HepG2 (cell line): ENCODE measurements around the gene CTCF. TPM values are rescaled to one million over a fixed set of nuclear protein-coding genes. Genes with fewer than 3 reads are reported as not detected.

Experiments
- FOXO4 ChIP-seq: sonication (generic); formaldehyde crosslinking; conservative IDR thresholded peaks from 2 replicates; pipeline ENCODE4 v1.8.1; 2023; ENCODE audit warnings: missing genetic modification reagents
- KIAA2018 ChIP-seq: sonication (generic); formaldehyde crosslinking; IDR thresholded peaks from 2 replicates; pipeline ENCODE4 v1.5.0; 2020; ENCODE audit warnings: mild to moderate bottlenecking, missing genetic modification reagents, borderline replicate concordance
- NR0B2 ChIP-seq: sonication (generic); formaldehyde crosslinking; IDR thresholded peaks from 2 replicates; pipeline ENCODE4 v1.4.0; 2020; ENCODE audit warnings: mild to moderate bottlenecking, missing genetic modification reagents
- RBFOX2 ChIP-seq: fragments of 200-400 bp; formaldehyde crosslinking; IDR thresholded peaks from 2 replicates; pipeline ENCODE4 v1.6.1; 2017; ENCODE audit warnings: low read depth, mild to moderate bottlenecking, low read length
- SPEN ChIP-seq: sonication (generic); formaldehyde crosslinking; IDR thresholded peaks from 2 replicates; pipeline ENCODE4 v1.5.1; 2020; ENCODE audit warnings: low read depth, mild to moderate bottlenecking, missing genetic modification reagents
- SRSF4 ChIP-seq: fragments of 200-400 bp; formaldehyde crosslinking; IDR thresholded peaks from one replicate; pipeline ENCODE4 v1.6.1; 2018; ENCODE audit warnings: mild to moderate bottlenecking, low read depth, low read length, moderate library complexity; ENCODE audit not compliant: poor library complexity, severe bottlenecking
- TAF1 ChIP-seq: sonication (generic); formaldehyde crosslinking; IDR thresholded peaks from 2 replicates; pipeline ENCODE4 v1.4.0; 2020; ENCODE audit warnings: missing genetic modification reagents
- ZNF446 ChIP-seq: sonication (generic); formaldehyde crosslinking; IDR thresholded peaks from 2 replicates; pipeline ENCODE4 v1.5.0; 2020; ENCODE audit warnings: mild to moderate bottlenecking, missing genetic modification reagents
- ZNF569 ChIP-seq: sonication (generic); formaldehyde crosslinking; IDR thresholded peaks from 2 replicates; pipeline ENCODE4 v1.5.0; 2020; ENCODE audit warnings: mild to moderate bottlenecking, missing genetic modification reagents, moderate library complexity, borderline replicate concordance
- polyA plus RNA-seq, 8 experiments: library from polyadenylated mRNA; depleted of rRNA in 3 of 8; stranded (reverse) in 7 of 8; unstranded in 1 of 8; fragments of >200 nt; fragmentation: Illumina TruSeq in 4 of 8; extraction: Trizol in 4 of 8; gene quantifications; 2 replicates each; pipeline versions ENCODE4 v1.2.1 to v1.2.3, GENCODE V29; 2011 to 2016; ENCODE audit warnings: low read depth in 4 of 8, missing spikeins in 1 of 8, mixed read lengths in 1 of 8; ENCODE audit not compliant: insufficient read depth in 1 of 8
- total RNA-seq, 5 experiments: library from RNA; depleted of rRNA; stranded (reverse); fragments of >200 nt; fragmentation: Illumina TruSeq; extraction: Trizol; gene quantifications; 2 replicates each; pipeline ENCODE4 v1.2.3, GENCODE V29; 2016; ENCODE audit warnings: low read depth in 1 of 5
- TF ChIP-seq, protein P1 (sequence below): sonication (generic); formaldehyde crosslinking; IDR thresholded peaks from 2 replicates; pipeline ENCODE4 v1.4.0; 2020; ENCODE audit warnings: missing genetic modification reagents, borderline replicate concordance
- TF ChIP-seq, protein P2 (sequence below): sonication (generic); formaldehyde crosslinking; IDR thresholded peaks from 2 replicates; pipeline ENCODE4 v1.5.0; 2020; ENCODE audit warnings: missing genetic modification reagents

Gene CTCF
- total and polyA plus RNA-seq, 2 of the 13 experiments (the other 11 are each of a cell fraction or from before 2014, with no cell fraction given): 19.5 to 37.5 TPM

GRCh38 chr16:67667817-67668494 lies 105.6 kb downstream of the CTCF start (continued):
- TF ChIP-seq, protein P1, sequence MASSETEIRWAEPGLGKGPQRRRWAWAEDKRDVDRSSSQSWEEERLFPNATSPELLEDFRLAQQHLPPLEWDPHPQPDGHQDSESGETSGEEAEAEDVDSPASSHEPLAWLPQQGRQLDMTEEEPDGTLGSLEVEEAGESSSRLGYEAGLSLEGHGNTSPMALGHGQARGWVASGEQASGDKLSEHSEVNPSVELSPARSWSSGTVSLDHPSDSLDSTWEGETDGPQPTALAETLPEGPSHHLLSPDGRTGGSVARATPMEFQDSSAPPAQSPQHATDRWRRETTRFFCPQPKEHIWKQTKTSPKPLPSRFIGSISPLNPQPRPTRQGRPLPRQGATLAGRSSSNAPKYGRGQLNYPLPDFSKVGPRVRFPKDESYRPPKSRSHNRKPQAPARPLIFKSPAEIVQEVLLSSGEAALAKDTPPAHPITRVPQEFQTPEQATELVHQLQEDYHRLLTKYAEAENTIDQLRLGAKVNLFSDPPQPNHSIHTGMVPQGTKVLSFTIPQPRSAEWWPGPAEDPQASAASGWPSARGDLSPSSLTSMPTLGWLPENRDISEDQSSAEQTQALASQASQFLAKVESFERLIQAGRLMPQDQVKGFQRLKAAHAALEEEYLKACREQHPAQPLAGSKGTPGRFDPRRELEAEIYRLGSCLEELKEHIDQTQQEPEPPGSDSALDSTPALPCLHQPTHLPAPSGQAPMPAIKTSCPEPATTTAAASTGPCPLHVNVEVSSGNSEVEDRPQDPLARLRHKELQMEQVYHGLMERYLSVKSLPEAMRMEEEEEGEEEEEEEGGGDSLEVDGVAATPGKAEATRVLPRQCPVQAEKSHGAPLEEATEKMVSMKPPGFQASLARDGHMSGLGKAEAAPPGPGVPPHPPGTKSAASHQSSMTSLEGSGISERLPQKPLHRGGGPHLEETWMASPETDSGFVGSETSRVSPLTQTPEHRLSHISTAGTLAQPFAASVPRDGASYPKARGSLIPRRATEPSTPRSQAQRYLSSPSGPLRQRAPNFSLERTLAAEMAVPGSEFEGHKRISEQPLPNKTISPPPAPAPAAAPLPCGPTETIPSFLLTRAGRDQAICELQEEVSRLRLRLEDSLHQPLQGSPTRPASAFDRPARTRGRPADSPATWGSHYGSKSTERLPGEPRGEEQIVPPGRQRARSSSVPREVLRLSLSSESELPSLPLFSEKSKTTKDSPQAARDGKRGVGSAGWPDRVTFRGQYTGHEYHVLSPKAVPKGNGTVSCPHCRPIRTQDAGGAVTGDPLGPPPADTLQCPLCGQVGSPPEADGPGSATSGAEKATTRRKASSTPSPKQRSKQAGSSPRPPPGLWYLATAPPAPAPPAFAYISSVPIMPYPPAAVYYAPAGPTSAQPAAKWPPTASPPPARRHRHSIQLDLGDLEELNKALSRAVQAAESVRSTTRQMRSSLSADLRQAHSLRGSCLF (CRISPR knock-in tag): no peak
- TF ChIP-seq ZNF446 (CRISPR knock-in tag): 0 out of 2 replicates have a peak, but pooled peaks have one; percentile 11
- TF ChIP-seq NR0B2 (CRISPR knock-in tag): no peak
- TF ChIP-seq RBFOX2: peak; percentile 46
- no peak for TF ChIP-seq SRSF4
- no peak for TF ChIP-seq KIAA2018 (CRISPR knock-in tag)
- TF ChIP-seq, protein P2, sequence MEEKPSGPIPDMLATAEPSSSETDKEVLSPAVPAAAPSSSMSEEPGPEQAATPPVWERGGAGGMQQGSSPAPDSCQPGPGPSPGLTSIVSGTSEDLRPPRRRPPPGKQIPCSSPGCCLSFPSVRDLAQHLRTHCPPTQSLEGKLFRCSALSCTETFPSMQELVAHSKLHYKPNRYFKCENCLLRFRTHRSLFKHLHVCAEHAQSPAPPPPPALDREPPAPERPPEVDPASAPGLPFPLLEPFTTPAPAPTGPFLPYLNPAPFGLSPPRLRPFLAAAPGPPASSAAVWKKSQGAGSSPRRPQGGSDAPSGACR: peak; percentile 95
- peak; percentile 6; the same call in 1 of the 2 replicates for TF ChIP-seq ZNF569
- peak; percentile 59; the same call in 1 of the 2 replicates for TF ChIP-seq SPEN (CRISPR knock-in tag)
- TF ChIP-seq FOXO4 (CRISPR knock-in tag): 0 out of 2 replicates have a peak, but pooled peaks have one; percentile 44
- no peak; the same call in 1 of the 2 replicates for TF ChIP-seq TAF1 (CRISPR knock-in tag)
